HG02642 (cell line): ENCODE results near the gene TSPAN18.

Experiments used
- ATAC-seq: cut with Tn5 transposase; IDR thresholded peaks from one replicate; pipeline ENCODE4 v1.9.1; 2021; ENCODE audit warnings: mild to moderate bottlenecking; ENCODE audit not compliant: unreplicated experiment, poor library complexity

The TSPAN18 gene

DNA sequence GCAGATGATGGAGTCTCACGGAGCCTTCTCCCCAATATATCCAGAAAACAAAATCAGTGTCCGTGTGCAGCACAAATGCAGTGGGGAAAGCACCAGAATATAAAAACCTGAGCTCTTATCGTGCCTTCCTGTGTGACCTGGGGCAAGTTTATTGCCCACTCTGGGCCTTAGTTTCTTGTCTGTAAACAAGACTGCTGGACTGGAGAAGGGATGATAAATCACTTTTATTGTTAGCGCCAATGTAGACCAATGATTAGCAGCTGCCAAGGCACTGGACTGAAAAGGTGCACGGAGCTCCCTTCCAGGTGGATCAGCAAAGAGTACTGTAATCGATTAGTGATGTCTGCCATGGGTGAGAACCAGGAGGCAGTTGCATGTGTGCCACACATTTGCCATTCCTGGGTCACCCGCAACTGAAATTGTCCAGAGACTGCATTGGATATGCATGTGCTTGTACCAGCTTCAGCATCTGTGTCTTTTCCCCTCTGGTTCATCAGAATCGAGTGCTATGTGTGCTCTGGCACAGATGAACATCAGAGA lies 89.2 kb downstream of the TSPAN18 start:
- ATAC-seq = no peak

DNA sequence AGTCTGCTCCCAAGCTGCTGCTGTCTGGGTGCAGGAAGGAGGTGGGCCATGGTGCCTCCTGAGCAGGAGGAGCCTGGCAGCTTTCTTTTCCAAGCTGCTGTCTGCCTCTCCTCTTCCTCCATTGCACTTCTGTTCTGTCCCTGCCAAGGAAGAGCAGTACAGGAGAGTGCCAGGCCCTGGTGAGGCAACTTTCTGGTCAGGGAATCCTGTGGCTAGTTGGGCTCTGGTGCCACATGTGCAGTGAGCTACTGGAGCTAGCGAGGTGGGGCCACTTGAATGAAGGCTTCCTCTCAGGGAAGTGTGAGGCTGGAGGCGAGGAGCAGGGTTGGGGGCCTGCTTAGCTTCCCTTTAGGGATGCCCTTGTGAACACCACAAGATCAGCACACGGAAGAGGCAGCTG lies 90.0 kb downstream of the TSPAN18 start:
- no peak for ATAC-seq

DNA sequence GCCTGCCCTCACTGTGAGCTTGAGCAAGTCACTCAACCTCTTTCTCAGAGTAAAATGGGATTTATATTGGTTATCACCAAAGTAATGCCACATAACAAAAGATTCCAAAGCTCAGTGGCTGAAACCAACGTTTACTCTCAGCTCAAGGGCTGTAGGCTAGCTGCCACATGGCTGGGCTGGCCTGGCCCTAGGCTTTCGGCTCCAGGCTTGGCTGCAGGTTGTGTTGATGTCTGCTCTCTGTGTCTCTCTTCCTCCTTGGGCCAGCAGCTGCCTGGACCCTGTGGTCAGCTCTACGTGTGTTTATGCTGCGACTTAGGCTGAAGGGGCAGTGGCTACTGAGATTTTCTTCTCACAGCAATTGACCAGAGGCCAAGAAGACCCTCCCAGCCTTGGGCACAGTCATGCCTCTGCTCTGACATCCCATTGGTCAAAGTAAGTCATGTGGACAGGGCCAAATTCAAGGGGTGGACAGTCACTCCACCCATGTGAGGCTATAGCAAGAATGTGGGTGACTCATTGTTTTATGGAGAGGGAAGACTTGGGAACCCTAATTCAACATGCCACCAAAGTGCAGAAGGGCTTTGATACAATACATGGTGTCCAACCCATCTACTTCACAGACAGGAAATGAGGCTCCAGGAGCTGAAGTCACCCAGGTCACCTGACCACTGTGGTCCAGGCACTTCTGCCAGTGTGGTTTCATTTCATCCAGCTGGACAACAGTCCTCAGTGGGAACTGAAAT lies 90.6 kb downstream of the TSPAN18 start:
- no peak for ATAC-seq

DNA sequence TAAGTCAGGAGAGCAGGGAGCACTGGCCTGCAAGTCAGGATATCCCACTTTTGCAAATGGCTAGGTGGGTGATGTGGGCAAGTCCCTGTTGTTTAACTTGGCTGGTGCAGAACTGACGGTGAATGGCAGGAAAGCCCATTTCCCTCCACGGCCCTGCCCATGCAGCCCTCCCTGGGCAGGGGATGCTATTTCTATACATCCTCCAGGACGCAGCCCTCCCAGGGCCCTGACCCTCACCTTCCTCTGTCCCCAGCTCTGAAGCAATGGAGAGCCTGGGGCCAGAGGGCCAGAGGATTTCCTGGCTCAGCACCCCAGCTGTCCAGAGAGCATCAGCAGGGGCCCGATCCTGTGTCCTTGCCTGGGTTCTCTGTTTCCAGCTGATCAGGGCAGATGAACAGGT lies 91.3 kb downstream of the TSPAN18 start:
- ATAC-seq = no peak

DNA sequence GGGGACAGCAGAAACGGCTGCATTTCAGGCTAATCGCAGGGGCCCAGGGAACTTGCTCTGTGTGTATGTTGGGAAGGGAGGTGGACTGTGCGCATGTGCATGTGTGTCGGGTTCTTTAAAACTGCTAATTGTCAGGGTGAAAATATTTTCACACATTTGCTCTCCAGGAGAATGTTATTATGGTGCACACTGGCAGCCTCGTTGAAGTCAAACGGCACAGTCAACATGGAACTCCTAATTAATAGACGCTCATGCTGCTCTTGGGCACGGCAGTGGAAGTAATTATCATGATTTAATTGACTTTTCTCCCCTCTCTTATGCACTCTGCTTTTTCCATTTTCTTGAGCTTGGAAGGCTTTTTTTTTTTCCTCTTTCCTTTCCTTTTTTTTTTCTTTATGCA lies 92.6 kb downstream of the TSPAN18 start:
- ATAC-seq = no peak

DNA sequence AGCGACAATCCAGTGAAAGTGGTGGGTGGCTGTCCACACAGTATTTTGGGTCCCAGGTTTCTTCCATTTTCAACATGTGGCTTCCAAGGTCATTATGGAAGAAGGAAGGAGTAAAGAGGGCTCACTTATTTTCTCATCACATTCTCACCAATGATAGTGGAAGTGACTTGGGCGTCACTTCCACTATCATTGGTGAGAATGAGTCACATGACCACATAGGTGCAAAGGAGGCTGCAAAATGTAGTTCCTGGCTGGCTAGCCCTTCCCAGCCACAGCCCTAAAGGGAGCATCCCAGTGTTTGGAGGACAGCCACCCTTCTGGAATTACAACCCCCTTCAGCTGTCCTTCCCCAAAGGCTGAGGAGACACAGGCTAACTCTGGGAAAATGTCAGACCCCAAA lies 95.6 kb downstream of the TSPAN18 start:
- ATAC-seq = no peak

DNA sequence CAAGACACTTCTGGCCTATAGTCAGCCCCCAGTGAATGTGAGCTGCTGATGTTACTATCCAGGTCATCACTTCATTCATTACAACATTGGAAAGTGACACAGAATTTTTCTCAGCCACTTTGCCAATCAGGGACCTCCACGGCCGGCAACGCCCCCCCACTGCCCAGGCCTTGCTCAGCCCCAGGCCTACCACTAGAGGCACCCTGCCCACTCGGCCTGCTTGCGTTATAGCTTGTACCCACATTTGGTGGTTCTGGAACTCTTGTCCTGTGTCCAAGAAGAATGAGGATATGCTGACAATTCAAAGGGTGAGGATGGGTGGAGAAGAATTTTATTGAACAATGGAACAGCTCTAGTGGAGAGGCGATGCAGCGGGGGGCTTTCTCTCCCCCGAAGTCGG lies 96.2 kb downstream of the TSPAN18 start:
- no peak for ATAC-seq

DNA sequence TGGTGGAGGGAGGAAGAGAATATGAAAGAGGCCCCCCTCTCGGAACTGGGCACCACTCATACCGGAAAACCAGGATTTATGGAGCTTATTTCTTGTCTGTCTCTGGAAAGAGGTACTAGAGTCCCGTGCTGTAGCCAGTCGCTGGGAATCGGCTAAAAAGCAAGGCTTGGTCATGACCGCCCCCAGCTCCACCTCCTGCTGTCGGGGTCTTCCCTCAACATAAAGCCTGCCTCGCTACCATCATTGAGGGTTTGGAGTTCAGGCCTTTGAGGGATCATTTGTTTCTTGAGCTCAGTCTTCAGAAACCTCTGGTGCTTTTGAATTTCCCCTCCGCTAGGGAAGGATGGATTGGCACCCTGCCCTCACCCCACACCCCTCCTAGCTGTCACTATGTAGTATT lies 97.1 kb downstream of the TSPAN18 start:
- no peak for ATAC-seq

DNA sequence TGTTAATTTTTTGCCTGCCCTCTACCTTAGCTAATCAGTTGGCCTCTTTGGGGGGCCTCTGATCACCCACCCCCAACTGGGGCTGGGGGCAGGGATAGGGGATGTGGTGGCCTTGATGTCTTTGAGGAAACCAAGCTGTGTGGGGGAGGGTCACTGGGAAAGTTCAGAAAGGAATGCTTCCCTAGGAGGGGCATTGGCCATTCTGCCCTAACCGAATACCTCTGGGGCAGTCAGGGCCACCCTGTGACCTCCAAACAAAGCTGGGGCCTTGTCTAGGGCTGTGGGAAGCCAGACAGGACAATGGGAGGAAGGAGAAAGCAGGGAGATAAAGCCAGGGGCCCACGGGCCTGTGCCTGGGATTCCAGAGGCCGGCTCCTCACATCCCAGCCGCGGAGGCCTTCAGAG lies 97.5 kb downstream of the TSPAN18 start:
- no peak for ATAC-seq

DNA sequence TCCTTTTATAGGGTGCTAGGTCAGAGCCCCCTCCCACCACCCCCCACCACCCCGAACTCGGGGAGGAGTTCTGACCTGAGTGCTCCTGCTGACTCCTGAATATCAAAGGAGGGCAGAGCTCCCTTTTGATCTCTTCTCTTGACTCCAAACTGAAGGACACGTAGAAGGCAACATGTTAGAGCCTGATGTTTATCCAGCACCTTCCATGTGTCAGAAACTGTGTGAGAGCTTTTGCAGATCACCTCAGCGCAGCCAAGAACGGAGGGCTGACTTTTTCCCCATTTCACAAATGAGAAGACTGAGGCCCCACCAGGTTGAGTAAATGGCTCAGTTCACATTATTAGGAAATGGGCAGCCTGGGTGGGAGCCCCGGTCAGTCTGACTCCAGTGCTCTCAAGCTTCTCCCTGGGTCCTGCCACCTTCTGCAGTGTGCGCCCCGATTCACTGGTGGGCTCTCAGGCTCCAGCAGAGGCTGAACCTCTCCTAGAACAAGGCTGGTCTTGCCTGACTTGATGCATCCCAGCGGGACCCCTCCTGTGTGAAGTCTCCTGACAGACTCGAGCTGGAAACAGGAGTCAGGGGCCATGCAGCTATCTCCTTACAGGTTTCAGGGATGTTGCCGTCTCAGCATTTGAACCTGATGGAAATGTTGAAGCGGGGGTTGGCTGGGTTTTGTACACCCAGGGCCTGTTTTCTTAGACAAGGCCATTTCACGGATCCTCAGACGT lies 98.5 kb downstream of the TSPAN18 start:
- no peak for ATAC-seq

DNA sequence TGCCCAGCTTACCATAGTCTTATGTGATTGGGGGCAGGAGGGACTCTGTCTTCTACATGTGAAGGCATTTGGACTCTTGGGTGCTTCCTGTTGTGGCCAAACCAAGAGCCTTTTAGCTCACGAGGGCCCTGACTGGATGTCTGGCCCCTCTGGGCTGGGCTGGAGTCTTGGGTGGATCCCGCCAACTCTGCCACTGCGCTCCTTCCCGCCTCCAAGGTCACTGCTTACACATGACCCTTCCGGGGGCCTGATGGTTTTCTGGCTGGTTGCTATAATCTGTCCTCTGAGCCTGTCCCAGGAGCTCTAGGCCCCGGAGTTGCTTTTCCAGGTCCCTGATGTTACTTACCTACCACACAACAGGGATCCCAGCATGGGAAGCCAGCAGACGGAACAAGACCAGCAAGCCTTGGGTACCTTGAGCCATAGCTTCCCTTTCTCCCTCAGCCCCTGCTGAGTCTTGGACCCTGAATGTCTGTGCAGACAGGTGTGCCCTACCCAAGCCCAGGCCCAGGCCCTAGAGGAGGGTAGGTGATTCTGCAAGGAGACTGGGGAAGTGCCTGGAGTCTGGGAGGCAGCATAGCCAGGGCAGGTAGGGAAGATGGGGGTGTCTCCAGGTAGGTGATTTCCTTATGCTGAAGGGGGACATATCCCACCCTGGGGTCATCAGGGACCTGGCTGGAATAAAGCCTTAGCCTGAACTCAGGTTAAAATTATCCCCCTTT lies 100.3 kb downstream of the TSPAN18 start:
- no peak for ATAC-seq

DNA sequence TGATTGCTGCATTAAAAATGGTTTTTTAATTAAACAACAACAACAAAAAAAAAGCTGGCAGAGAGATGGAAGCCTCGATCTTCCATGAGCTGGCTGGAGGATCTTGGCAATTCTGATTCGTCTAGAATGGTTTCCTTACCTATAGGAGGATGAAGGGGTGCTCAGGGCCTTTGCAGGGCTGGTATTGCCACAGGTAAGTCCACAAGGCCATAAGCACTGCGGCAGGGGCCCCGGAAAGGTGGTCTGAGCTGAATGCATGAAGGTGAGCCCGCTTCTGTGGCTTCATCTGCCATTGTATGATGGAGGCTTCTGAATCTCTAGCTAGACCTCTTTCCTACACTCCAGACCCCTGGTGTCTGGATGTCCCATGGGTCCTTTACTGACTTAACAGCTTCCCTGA lies 101.5 kb downstream of the TSPAN18 start:
- ATAC-seq = no peak

DNA sequence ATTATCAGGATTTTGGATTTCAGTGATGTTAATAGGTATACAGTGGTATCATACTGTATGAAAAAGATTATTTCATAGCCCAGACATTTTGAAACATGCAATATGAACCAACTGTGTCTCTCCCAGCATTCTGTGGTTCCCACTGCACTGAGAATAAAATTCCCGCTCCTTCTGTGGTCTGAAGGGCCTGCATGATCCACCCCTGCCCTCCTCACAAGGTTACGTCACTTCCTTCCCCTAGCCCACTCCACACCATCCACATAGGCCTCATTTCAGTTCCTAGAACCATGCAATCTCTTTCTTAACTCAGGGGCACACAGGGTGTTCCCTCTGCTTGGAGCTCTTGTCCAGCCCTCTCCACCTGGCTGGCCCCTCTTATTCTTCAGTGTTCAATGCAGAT lies 103.1 kb downstream of the TSPAN18 start:
- ATAC-seq = no peak

DNA sequence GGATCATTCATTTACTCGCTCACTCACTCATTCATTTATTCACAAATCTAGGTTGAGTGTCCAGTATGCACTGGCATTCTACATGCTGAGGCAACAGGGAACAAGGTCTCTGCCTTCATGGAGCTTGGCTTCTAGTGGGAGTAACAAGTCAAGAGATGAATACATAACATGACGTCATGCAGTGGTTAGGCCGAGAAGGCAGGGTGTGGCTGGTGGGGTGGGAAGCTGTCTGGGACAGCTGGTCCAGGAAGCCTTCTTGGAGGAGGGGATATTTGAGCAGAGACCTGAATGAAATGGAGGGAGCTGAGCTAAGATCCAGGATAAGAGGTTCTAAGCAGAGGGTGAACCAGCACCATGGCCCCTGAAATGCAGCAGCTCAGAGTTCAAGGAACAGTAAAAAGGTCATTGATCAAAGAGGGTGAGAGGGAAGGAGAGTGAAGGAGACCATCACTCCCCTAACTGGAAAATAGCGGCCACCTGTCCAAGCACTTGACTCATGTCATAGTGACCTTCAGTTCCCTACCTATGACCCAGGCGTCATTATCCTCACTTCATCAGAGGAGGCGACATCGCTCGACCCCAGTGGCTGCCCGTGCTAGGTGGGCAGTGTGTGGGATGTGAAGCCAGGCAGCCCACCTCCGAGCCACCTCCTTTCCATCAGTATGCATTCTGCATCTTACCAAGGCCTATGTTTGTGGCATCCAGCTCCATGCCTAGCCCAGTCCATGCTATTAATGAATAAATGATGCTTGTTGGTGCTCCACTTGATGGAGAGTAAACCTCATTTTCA lies 105.0 kb downstream of the TSPAN18 start:
- no peak for ATAC-seq

DNA sequence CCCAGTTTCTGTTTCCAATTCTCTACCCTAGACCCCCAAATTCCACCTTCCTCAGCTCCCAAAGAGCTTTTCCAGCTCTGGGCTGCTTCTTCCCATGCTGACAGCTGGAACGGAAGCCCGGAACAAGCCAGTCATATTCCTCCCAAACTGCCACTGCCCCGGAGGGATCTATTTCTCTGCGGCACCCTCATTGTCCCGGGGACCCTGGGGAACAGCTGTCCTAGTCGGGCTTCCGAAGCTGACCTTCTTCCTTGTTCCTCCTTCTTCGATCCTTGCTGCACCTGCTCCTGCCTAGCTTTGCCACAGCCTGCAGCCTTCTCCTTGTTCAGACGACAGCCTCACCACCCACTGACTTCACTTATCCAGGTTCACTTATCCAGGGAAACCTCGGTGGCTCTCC lies 105.7 kb downstream of the TSPAN18 start:
- no peak for ATAC-seq

DNA sequence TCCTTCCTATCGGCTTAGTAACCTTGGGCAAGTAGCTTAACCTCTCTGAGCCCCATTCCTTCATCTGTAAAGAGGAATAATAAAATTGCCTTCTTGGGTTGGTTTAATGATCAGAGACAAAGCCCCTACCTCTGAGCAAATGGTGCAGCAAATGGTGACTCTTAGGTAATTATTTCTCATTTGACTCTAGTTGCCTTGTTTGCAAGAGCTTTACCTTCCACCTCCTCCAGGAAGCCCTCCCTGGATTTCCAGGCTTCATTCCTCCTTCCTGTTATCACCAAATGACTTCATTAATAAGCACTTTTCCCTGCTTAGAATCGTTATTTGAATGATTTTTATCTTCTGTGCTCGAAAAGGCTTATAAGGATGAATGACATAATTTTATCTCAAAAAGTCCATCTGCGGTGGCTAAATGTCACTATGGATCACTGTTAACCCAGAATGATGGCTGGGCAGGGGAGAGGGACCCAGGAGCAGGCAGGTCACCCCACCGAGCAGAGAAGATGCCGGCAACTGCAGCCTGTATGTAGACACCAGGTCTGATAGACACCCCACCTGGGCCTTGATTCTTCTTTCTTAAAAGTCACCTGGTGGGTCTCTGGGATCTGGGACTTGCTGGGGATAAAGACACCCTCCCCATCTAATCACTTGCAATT lies 106.6 kb downstream of the TSPAN18 start:
- ATAC-seq = no peak

DNA sequence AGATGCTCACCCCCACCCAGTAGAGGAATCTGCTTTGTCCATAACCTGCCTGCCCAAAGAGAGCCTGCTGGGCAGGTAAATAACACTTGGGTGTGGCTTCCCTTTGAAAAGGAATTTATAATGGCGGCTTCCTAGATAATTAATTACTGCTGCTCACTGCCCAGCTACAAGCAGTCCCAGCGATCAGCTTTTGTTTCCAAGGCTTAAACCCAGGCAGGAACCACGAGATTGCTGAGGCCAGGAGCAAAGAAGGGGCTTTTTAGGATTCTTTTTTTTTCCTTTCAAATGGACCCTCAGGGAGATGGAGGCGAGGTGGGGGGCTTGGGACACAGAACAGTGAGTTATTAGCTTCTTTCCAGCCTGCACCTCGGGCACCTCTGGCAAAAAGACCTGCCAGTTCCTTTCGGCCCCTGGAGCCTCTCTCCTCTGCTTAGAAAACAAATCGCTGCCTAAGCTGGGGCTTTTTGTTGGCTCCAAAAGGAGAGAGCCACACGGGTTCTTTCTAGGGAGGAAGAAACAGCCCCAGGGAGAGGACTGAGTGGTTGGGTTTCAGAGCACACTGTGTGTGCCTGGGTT lies 107.2 kb downstream of the TSPAN18 start:
- no peak for ATAC-seq

DNA sequence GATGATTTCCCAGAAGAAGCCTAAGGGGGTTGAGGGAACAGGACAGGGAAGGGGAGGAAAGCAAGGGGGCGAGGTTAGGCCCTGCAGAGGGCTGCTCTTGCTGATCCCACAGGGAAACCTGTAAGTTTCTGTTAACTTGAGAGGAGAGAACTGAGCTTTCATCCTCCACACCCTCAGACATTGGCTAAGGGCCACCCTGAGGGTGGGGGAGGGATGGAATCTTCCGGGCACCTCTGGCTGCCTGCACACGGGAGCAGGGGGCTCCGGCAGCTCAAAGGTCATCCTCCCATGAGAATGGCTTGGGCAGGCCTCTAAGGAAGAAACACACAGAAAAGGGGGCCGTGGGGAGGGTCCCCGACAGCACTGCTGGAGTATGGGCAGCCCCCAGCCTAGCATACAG lies 108.1 kb downstream of the TSPAN18 start:
- no peak for ATAC-seq

DNA sequence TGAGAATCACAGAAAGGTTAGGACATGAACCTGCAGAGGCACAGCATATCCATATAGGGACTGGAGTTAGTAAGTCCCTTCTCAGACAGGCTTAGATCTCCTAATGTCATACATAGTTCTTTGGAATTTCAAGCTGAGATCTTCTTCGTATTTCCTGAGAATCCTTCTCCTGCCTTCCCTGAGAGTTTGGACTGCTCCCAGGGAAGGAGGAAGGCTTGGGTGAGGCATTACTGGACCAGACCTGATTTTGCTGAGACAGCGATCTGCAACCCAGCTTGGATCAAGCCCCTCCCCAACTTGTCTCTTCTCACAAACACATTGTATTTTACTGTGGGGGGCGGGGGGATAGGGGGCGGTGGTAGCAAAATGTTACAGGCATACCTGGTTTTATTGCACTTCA lies 108.5 kb downstream of the TSPAN18 start:
- no peak for ATAC-seq

DNA sequence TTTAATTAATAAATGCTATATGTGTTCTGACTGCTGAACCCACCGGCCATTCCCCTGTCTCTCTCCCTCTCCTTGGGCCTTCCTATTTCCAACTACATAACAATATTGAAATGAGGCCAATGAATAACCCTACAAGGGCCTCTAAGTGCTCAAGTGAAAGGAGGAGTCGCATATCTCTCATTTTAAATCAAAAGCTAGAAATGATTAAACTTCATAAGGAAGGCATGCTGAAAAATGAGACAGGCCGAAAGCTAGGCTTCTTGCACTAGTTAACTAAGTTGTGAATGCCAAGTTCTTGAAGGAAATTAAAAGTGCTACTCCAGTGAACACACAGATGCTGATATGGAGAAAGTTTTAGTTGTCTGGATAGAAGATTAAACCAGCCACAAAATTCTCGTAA lies 109.2 kb downstream of the TSPAN18 start:
- no peak for ATAC-seq
